Measurements from ENCODE around the gene BACE1-AS.
"Not testable (repeated sequence)": the region's sequence is repeated elsewhere in the genome, so short reads cannot be mapped to it uniquely, and the experiment has no call there.

BACE1-AS gene

GRCh38 chr11:117290809-117291396, at the start of gene BACE1-AS:
Gene BACE1-AS, plus strand, starts transcription at chr11:117291346.
- Histone ChIP-seq H3K9me3 (ENCODE audit: control insufficient read depth in 2 of 2, low read length in 2 of 2) (no peaks in the 10 kb centered on the region), H3K4me1 (ENCODE audit: control insufficient read depth, insufficient read depth, low read length) (no peaks in the 10 kb centered on the region), H3K27me3 (ENCODE audit: control insufficient read depth in 1 of 2, insufficient read depth in 2 of 2, low read length in 2 of 2) (no peaks in the 10 kb centered on the region), H3K36me3 (ENCODE audit: control insufficient read depth in 2 of 2, insufficient read depth in 2 of 2, low read length in 2 of 2) (peaks cover 40 to 43% of the 10 kb centered on the region in 2 donors), H3K4me3 (ENCODE audit: low read length in 2 of 2) (no peak within 1 kb of the TSS), H3K27ac (ENCODE audit: low read length) (no peak within 1 kb of the TSS), H3K9ac (ENCODE audit: low read length in 2 of 2) (no peak within 1 kb of the TSS)

DNA sequence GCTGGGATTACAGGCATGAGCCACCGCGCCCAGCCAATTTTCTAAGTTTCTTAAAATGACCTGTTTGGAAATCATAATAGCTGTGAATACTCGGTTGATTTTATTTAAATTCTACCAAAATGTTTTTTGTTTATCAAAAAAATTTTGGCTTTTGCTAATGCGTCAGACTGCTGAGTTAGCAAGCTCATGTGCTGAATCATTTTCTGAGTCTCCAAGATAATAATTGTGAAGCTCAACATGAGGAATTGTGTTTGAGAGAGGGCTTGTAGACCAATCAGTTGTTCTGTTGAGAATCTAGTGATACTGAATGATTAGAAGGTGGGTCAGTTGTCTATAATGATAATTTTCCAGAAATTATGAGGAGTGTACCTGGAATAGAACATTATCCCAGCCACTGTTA, 42.8 kb upstream of the BACE1-AS start:
- Histone ChIP-seq H3K9me3 (ENCODE audit: control insufficient read depth in 2 of 2, low read length in 2 of 2) (no peaks in the 10 kb centered on the region), H3K9ac (ENCODE audit: low read length in 2 of 2) (no peak overlapping the region), H3K27me3 (ENCODE audit: control insufficient read depth in 1 of 2, insufficient read depth in 2 of 2, low read length in 2 of 2) (no peaks in the 10 kb centered on the region), H3K4me1 (ENCODE audit: control insufficient read depth, insufficient read depth, low read length) (no peaks in the 10 kb centered on the region), H3K27ac (ENCODE audit: low read length) (no peak overlapping the region), H3K4me3 (ENCODE audit: low read length in 2 of 2) (no peak overlapping the region), H3K36me3 (ENCODE audit: control insufficient read depth in 2 of 2, insufficient read depth in 2 of 2, low read length in 2 of 2) (peaks cover 34 to 35% of the 10 kb centered on the region in 2 donors)

DNA sequence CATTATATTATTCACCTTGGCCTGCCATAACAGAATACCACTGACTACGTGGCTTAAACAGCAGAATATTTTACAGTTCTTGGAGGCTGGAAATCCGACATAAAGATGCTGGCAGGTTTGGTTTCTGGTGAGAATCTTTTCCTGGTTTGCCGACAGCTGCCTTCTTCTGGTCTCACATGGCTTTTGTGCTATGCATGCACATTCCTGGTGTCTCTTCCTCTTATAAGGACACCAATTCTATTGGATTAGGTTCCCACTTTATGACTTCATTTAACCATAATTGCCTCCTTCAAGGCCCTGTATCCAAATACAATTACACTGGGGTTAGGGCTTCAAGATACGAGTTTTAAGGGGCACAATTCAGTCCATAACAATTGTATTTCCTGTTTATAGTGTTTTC, 41.6 kb upstream of the BACE1-AS start:
- H3K9me3 ChIP-seq (ENCODE audit: control insufficient read depth in 2 of 2, low read length in 2 of 2), result no peaks in the 10 kb centered on the region
- no peak overlapping the region for H3K9ac ChIP-seq (ENCODE audit: low read length in 2 of 2)
- H3K27ac ChIP-seq (ENCODE audit: low read length), result no peak overlapping the region
- H3K27me3 ChIP-seq (ENCODE audit: control insufficient read depth in 1 of 2, insufficient read depth in 2 of 2, low read length in 2 of 2), result no peaks in the 10 kb centered on the region
- no peaks in the 10 kb centered on the region for H3K4me1 ChIP-seq (ENCODE audit: control insufficient read depth, insufficient read depth, low read length)
- H3K36me3 ChIP-seq (ENCODE audit: control insufficient read depth in 2 of 2, insufficient read depth in 2 of 2, low read length in 2 of 2), result peaks cover 27 to 37% of the 10 kb centered on the region in 2 donors
- H3K4me3 ChIP-seq (ENCODE audit: low read length in 2 of 2), result no peak overlapping the region

- H3K9ac ChIP-seq (ENCODE audit: low read length in 2 of 2), result no peak overlapping the region
- no peaks in the 10 kb centered on the region for H3K27me3 ChIP-seq (ENCODE audit: control insufficient read depth in 1 of 2, insufficient read depth in 2 of 2, low read length in 2 of 2)
- no peak overlapping the region for H3K27ac ChIP-seq (ENCODE audit: low read length)
- H3K36me3 ChIP-seq (ENCODE audit: control insufficient read depth in 2 of 2, insufficient read depth in 2 of 2, low read length in 2 of 2), result peaks cover 23 to 27% of the 10 kb centered on the region in 2 donors
- H3K4me1 ChIP-seq (ENCODE audit: control insufficient read depth, insufficient read depth, low read length), result no peaks in the 10 kb centered on the region
- H3K9me3 ChIP-seq (ENCODE audit: control insufficient read depth in 2 of 2, low read length in 2 of 2), result no peaks in the 10 kb centered on the region
- no peak overlapping the region for H3K4me3 ChIP-seq (ENCODE audit: low read length in 2 of 2)
Measured at GRCh38 chr11:117251506-117251905, 39.6 kb upstream of the BACE1-AS start.

GRCh38 chr11:117255966-117256365, 35.2 kb upstream of the BACE1-AS start:
- Histone ChIP-seq H3K27me3 (ENCODE audit: control insufficient read depth in 1 of 2, insufficient read depth in 2 of 2, low read length in 2 of 2) (no peaks in the 10 kb centered on the region), H3K9me3 (ENCODE audit: control insufficient read depth in 2 of 2, low read length in 2 of 2) (no peaks in the 10 kb centered on the region), H3K4me3 (ENCODE audit: low read length in 2 of 2) (no peak overlapping the region), H3K4me1 (ENCODE audit: control insufficient read depth, insufficient read depth, low read length) (no peaks in the 10 kb centered on the region), H3K9ac (ENCODE audit: low read length in 2 of 2) (no peak overlapping the region), H3K27ac (ENCODE audit: low read length) (no peak overlapping the region), H3K36me3 (ENCODE audit: control insufficient read depth in 2 of 2, insufficient read depth in 2 of 2, low read length in 2 of 2) (peaks cover 7 to 10% of the 10 kb centered on the region in 2 donors)

GRCh38 chr11:117256573-117256972, 34.6 kb upstream of the BACE1-AS start:
- Histone ChIP-seq H3K27me3 (ENCODE audit: control insufficient read depth in 1 of 2, insufficient read depth in 2 of 2, low read length in 2 of 2) (no peaks in the 10 kb centered on the region), H3K4me1 (ENCODE audit: control insufficient read depth, insufficient read depth, low read length) (no peaks in the 10 kb centered on the region), H3K36me3 (ENCODE audit: control insufficient read depth in 2 of 2, insufficient read depth in 2 of 2, low read length in 2 of 2) (peaks cover 7 to 10% of the 10 kb centered on the region in 2 donors), H3K4me3 (ENCODE audit: low read length in 2 of 2) (no peak overlapping the region), H3K9me3 (ENCODE audit: control insufficient read depth in 2 of 2, low read length in 2 of 2) (no peaks in the 10 kb centered on the region), H3K27ac (ENCODE audit: low read length) (no peak overlapping the region), H3K9ac (ENCODE audit: low read length in 2 of 2) (no peak overlapping the region)

- H3K9ac ChIP-seq (ENCODE audit: low read length in 2 of 2), result no peak overlapping the region
- H3K4me1 ChIP-seq (ENCODE audit: control insufficient read depth, insufficient read depth, low read length), result no peaks in the 10 kb centered on the region
- no peak overlapping the region for H3K27ac ChIP-seq (ENCODE audit: low read length)
- no peaks in the 10 kb centered on the region for H3K27me3 ChIP-seq (ENCODE audit: control insufficient read depth in 1 of 2, insufficient read depth in 2 of 2, low read length in 2 of 2)
- H3K4me3 ChIP-seq (ENCODE audit: low read length in 2 of 2), result no peak overlapping the region
- no peaks in the 10 kb centered on the region for H3K9me3 ChIP-seq (ENCODE audit: control insufficient read depth in 2 of 2, low read length in 2 of 2)
- peaks cover 7 to 8% of the 10 kb centered on the region in 2 donors for H3K36me3 ChIP-seq (ENCODE audit: control insufficient read depth in 2 of 2, insufficient read depth in 2 of 2, low read length in 2 of 2)
Measured at GRCh38 chr11:117258576-117258975, 32.6 kb upstream of the BACE1-AS start.

GRCh38 chr11:117259417-117259816, 31.7 kb upstream of the BACE1-AS start:
- no peaks in the 10 kb centered on the region for H3K4me1 ChIP-seq (ENCODE audit: control insufficient read depth, insufficient read depth, low read length)
- H3K27me3 ChIP-seq (ENCODE audit: control insufficient read depth in 1 of 2, insufficient read depth in 2 of 2, low read length in 2 of 2), result no peaks in the 10 kb centered on the region
- H3K27ac ChIP-seq (ENCODE audit: low read length), result no peak overlapping the region
- peaks cover 0 to 8% of the 10 kb centered on the region in 2 donors for H3K36me3 ChIP-seq (ENCODE audit: control insufficient read depth in 2 of 2, insufficient read depth in 2 of 2, low read length in 2 of 2)
- no peak overlapping the region for H3K4me3 ChIP-seq (ENCODE audit: low read length in 2 of 2)
- H3K9me3 ChIP-seq (ENCODE audit: control insufficient read depth in 2 of 2, low read length in 2 of 2), result no peaks in the 10 kb centered on the region
- H3K9ac ChIP-seq (ENCODE audit: low read length in 2 of 2), result no peak overlapping the region

GRCh38 chr11:117264624-117265323, 26.4 kb upstream of the BACE1-AS start:
- not testable (repeated sequence) for H3K4me3 ChIP-seq (ENCODE audit: low read length in 2 of 2); H3K36me3 ChIP-seq (ENCODE audit: control insufficient read depth in 2 of 2, insufficient read depth in 2 of 2, low read length in 2 of 2); H3K9me3 ChIP-seq (ENCODE audit: control insufficient read depth in 2 of 2, low read length in 2 of 2); H3K27me3 ChIP-seq (ENCODE audit: control insufficient read depth in 1 of 2, insufficient read depth in 2 of 2, low read length in 2 of 2); H3K4me1 ChIP-seq (ENCODE audit: control insufficient read depth, insufficient read depth, low read length); H3K9ac ChIP-seq (ENCODE audit: low read length in 2 of 2); H3K27ac ChIP-seq (ENCODE audit: low read length)

GRCh38 chr11:117265745-117266144, 25.4 kb upstream of the BACE1-AS start:
- H3K9ac ChIP-seq (ENCODE audit: low read length in 2 of 2), result no peak overlapping the region
- peaks cover 0 to 3% of the 10 kb centered on the region in 2 donors for H3K36me3 ChIP-seq (ENCODE audit: control insufficient read depth in 2 of 2, insufficient read depth in 2 of 2, low read length in 2 of 2)
- H3K9me3 ChIP-seq (ENCODE audit: control insufficient read depth in 2 of 2, low read length in 2 of 2), result no peaks in the 10 kb centered on the region

DNA sequence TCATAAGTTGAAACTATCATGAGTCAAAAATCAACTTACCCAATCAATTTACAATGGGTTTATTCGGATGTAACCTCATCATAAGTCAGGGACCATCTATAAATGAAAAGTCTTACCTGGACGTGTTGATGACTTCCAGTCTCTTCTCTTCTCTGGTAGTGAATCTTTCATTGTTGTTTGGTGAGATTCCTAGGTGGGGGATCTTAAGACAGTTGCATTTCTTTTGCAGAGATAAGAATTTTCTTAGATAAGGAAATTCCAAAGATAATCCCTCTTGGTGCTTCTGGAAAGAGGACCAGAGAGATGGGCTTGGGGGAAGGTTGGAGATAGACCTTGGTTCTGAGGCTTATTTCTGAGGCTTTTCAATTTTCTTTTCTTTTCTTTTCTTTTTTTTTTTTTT, 21.3 kb upstream of the BACE1-AS start:
- no peaks in the 10 kb centered on the region for H3K27me3 ChIP-seq (ENCODE audit: control insufficient read depth in 1 of 2, insufficient read depth in 2 of 2, low read length in 2 of 2)
- H3K9ac ChIP-seq (ENCODE audit: low read length in 2 of 2), result no peak overlapping the region
- H3K36me3 ChIP-seq (ENCODE audit: control insufficient read depth in 2 of 2, insufficient read depth in 2 of 2, low read length in 2 of 2), result peaks cover 2 to 6% of the 10 kb centered on the region in 2 donors
- no peak overlapping the region for H3K27ac ChIP-seq (ENCODE audit: low read length)
- no peaks in the 10 kb centered on the region for H3K9me3 ChIP-seq (ENCODE audit: control insufficient read depth in 2 of 2, low read length in 2 of 2)
- no peaks in the 10 kb centered on the region for H3K4me1 ChIP-seq (ENCODE audit: control insufficient read depth, insufficient read depth, low read length)
- no peak overlapping the region for H3K4me3 ChIP-seq (ENCODE audit: low read length in 2 of 2)

More at GRCh38 chr11:117265745-117266144, 25.4 kb upstream of the BACE1-AS start:
- Histone ChIP-seq H3K4me3 (ENCODE audit: low read length in 2 of 2) (no peak overlapping the region), H3K4me1 (ENCODE audit: control insufficient read depth, insufficient read depth, low read length) (no peaks in the 10 kb centered on the region), H3K27me3 (ENCODE audit: control insufficient read depth in 1 of 2, insufficient read depth in 2 of 2, low read length in 2 of 2) (no peaks in the 10 kb centered on the region), H3K27ac (ENCODE audit: low read length) (no peak overlapping the region)
